Measurements from ENCODE around the gene RNASEL.

DNA sequence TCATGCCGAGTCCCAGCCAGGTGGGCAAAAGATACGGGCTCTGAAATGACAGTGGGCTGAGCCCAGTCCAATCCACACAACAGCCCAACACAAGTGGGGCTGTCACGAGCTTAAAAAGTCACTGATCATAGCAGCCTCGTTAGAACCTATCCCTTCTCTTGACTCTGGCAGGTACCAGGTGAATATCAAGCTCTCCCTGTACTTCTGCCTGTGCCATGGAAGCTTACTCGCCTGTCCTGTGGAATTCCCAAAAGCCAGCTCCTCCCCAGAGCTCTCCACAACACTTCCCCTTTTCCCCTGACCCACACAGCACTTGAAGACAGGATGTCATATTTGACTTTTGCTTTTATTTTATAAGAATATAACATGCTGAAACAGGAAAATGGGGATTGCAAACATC lies 9.2 kb upstream of the RNASEL start:
- TF ChIP-seq, protein P1, sequence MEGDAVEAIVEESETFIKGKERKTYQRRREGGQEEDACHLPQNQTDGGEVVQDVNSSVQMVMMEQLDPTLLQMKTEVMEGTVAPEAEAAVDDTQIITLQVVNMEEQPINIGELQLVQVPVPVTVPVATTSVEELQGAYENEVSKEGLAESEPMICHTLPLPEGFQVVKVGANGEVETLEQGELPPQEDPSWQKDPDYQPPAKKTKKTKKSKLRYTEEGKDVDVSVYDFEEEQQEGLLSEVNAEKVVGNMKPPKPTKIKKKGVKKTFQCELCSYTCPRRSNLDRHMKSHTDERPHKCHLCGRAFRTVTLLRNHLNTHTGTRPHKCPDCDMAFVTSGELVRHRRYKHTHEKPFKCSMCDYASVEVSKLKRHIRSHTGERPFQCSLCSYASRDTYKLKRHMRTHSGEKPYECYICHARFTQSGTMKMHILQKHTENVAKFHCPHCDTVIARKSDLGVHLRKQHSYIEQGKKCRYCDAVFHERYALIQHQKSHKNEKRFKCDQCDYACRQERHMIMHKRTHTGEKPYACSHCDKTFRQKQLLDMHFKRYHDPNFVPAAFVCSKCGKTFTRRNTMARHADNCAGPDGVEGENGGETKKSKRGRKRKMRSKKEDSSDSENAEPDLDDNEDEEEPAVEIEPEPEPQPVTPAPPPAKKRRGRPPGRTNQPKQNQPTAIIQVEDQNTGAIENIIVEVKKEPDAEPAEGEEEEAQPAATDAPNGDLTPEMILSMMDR (IDR thresholded peaks at IDR 0.05; ENCODE audit: low read depth, low read length, poor library complexity, severe bottlenecking), result no peak
- TF ChIP-seq EZH2phosphoT487 (IDR thresholded peaks at IDR 0.05; ENCODE audit: borderline replicate concordance, low read length), result no peak

Measured in DOHH2 (cell line).